Transverse colon (tissue), 4 donors: Measurements from ENCODE around the gene SLC38A3. TPM values are rescaled to one million over a fixed set of nuclear protein-coding genes. Genes with fewer than 3 reads are reported as not detected.

ENCODE experiments used
- DNase-seq: peaks from one replicate; pipeline ENCODE4 v3.0.0-alpha.2; 2019
- H3K27ac ChIP-seq, 4 donors: fragments of 200-600 bp; sonication (generic); 2 replicates each; pipeline ENCODE4 v1.5.1; 2016 to 2018; ENCODE audit warnings: inconsistent platforms in 4 of 4
- H3K27me3 ChIP-seq: fragments of 200-600 bp; sonication (generic); 2 replicates; pipeline ENCODE4 v1.5.1; 2017; ENCODE audit warnings: inconsistent platforms
- H3K36me3 ChIP-seq, 4 donors: fragments of 200-600 bp; sonication (generic); 2 replicates each; pipeline ENCODE4 v1.5.1; 2017 to 2019; ENCODE audit warnings: inconsistent platforms in 4 of 4
- H3K4me1 ChIP-seq, 4 donors: fragments of 200-600 bp; sonication (generic); 2 replicates each; pipeline ENCODE4 v1.5.1; 2017 to 2020; ENCODE audit warnings: inconsistent platforms in 4 of 4
- H3K4me3 ChIP-seq, 4 donors: fragments of 200-600 bp; sonication (generic); 1 replicate in 1 of 4; 2 replicates in 3 of 4; pipeline versions ENCODE4 v1.5.1 to v1.6.1; 2017 to 2019; ENCODE audit warnings: inconsistent platforms in 4 of 4
- H3K9me3 ChIP-seq, 2 donors: fragments of 200-600 bp; sonication (generic); 2 replicates each; pipeline ENCODE4 v1.5.1; 2017 to 2019; ENCODE audit warnings: inconsistent platforms in 2 of 2
- EP300 ChIP-seq: sonication (generic); formaldehyde crosslinking; IDR thresholded peaks from one replicate; pipeline ENCODE4 v1.6.1; 2017; ENCODE audit warnings: antibody characterized with exemption, low read depth
- POLR2A ChIP-seq: fragments of 450-650 bp; IDR thresholded peaks from one replicate; pipeline ENCODE4 v1.6.1; 2016; ENCODE audit warnings: antibody characterized with exemption, mild to moderate bottlenecking, moderate library complexity
- POLR2AphosphoS5 ChIP-seq, 3 donors: sonication (generic); formaldehyde crosslinking; IDR thresholded peaks; one replicate each; pipeline ENCODE4 v1.6.1; 2016; ENCODE audit warnings: antibody characterized with exemption in 3 of 3
- WGBS, 2 donors: methylation state at CpG; one replicate each; pipeline ENCODE4 v1.1.5; 2018; ENCODE audit warnings: low coverage in 1 of 2; 5-methylcytosine and 5-hydroxymethylcytosine counted together
- in situ Hi-C, 4 donors: fragments of 200-750 bp; cut with MboI; loops; one replicate each; pipeline versions ENCODE4 v1.15.0 to v1.15.1; 2017; ENCODE audit warnings: low sequenced_read_pairs in 3 of 4, low pct_ligation_motif_present in 1 of 4, low pct_unique_long_range_greater_than_20kb in 1 of 4
- intact Hi-C: fragments of 100-400 bp; cut with DNase I; formaldehyde crosslinking; loops from one replicate; pipeline ENCODE4 v1.15.1; 2023; ENCODE audit warnings: low total_unique reads
- total RNA-seq, 4 donors: library from RNA; depleted of rRNA; stranded (reverse); fragments of >200 nt; gene quantifications; one replicate each; pipeline ENCODE4 v1.1.0, GENCODE V29; 2016
- TF ChIP-seq, protein P1 (sequence below), 5 experiments: fragments of 200-600 bp in 3 of 5; fragments of 450-650 bp in 2 of 5; sonication (generic) in 3 of 5; IDR thresholded peaks; 1 replicate in 2 of 5; 2 replicates in 3 of 5; pipeline ENCODE4 v1.5.1; 2016 to 2017; ENCODE audit warnings: antibody characterized with exemption in 5 of 5, inconsistent platforms in 3 of 5, mild to moderate bottlenecking in 2 of 5, moderate library complexity in 1 of 5

Gene SLC38A3
- total RNA-seq, 4 donors from 2014 or later, result not detected

DNA sequence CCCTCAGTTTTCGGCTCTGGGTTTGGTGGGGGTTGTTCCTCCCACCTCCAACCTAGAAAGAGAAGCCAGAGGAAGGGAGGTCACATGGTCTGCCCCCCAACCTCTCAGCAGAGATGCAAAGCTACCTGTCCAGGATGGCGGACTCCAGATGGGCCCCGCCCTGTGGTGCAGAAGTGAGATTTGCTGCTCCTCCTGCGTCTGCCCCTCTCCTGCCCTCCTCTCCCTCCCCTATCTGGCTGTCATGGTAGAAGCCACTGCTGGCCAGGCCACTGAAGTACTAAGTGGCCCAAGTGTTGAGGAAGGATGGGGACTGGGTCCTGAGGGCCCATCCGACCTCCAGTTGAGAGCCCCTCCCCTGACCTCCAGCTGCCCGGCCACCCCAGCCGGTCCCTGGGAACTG, 61.8 kb downstream of the SLC38A3 start:
- Histone ChIP-seq H3K27me3 (no peaks in the 10 kb centered on the region), H3K27ac (peak overlapping the region; percentile 85 to 96 (median 88)), H3K4me1 (peaks cover 51 to 72% (median 56%) of the 10 kb centered on the region in 4 donors), H3K9me3 (no peaks in the 10 kb centered on the region), H3K36me3 (no peaks in the 10 kb centered on the region), H3K4me3 (peak overlapping the region; percentile 31 to 48 (median 40))
- intact Hi-C loops, result no loop called here
- DNase-seq, result no peak
- no peak for TF ChIP-seq EP300
- TF ChIP-seq, protein P1, sequence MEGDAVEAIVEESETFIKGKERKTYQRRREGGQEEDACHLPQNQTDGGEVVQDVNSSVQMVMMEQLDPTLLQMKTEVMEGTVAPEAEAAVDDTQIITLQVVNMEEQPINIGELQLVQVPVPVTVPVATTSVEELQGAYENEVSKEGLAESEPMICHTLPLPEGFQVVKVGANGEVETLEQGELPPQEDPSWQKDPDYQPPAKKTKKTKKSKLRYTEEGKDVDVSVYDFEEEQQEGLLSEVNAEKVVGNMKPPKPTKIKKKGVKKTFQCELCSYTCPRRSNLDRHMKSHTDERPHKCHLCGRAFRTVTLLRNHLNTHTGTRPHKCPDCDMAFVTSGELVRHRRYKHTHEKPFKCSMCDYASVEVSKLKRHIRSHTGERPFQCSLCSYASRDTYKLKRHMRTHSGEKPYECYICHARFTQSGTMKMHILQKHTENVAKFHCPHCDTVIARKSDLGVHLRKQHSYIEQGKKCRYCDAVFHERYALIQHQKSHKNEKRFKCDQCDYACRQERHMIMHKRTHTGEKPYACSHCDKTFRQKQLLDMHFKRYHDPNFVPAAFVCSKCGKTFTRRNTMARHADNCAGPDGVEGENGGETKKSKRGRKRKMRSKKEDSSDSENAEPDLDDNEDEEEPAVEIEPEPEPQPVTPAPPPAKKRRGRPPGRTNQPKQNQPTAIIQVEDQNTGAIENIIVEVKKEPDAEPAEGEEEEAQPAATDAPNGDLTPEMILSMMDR (IDR thresholded peaks at IDR 0.05), result no peak
- TF ChIP-seq POLR2A, result no peak
- no peak for TF ChIP-seq POLR2AphosphoS5 (IDR thresholded peaks at IDR 0.05)
- WGBS, 2 donors, result 51% methylated on average over 7 of the region's 7 CpGs; no CpG with 5 or more reads in 1 of the 2 donors
- in situ Hi-C loops, result no loop called here

DNA sequence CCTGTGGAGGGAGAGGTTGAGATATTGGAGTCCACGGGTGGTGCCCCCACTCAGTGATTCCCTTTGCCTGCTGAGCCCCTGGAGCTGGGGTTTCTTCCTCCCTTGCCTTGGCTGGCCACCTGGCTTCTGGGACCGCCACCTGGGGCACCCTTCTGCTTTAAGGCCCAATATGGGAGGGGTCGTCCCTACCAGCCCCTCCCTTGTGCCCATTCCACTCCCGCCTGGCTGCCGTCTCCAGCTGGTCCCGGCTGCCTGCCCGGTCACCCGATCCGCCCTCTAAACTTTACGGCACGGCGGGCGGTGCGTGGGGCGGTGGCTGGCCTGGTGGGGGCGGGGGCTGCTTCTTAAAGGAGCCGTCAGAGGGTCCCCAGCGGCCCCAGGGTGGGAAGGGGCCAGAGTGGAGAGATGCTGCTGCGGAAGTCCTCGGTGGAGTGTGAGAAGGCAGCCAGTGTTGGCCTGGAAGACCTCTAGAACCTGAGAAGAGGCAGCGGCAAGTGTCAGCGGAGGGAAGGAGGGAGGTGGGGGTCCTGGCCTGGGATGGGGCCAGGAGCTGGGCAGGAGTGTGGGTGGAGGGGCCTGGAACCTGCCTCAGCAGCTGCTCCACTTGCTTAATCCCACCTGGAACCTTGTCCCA, 62.3 kb downstream of the SLC38A3 start:
- no peaks in the 10 kb centered on the region for H3K9me3 ChIP-seq

DNA sequence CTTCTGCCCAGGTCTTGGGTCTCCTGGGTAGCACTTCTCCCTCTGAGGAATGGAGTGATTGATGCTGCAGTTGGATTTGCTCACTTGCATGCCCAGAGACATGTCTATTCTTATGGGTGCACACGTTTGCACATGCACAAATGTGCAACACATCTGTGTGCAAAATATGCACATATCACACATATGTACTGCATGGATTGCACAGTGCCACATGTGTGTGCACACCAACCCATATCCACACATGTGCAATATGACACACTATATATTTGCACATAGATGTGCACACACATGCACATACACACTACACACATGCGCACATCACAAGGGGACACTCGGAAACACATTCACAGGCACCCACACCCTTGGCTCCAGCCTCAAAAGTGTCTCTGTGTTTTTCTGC, 63.2 kb downstream of the SLC38A3 start:
- DNase-seq, result no peak
- H3K27ac ChIP-seq, result peak overlapping the region; percentile 85 to 96 (median 88)
- intact Hi-C loops (no loop called here), in situ Hi-C loops (no loop called here)
- peaks cover under 1% of the 10 kb centered on the region for H3K27me3 ChIP-seq
- WGBS, 2 donors, result 20 to 28% methylated on average over 1 to 3 of the region's 3 CpGs
- H3K4me3 ChIP-seq, result peak overlapping the region in 2 of 4 donors; percentile 32 to 48
- H3K9me3 ChIP-seq, result no peaks in the 10 kb centered on the region
- peaks cover 55 to 82% (median 61%) of the 10 kb centered on the region in 4 donors for H3K4me1 ChIP-seq
- no peaks in the 10 kb centered on the region for H3K36me3 ChIP-seq
- TF ChIP-seq POLR2AphosphoS5 (IDR thresholded peaks at IDR 0.05) (no peak), POLR2A (no peak), EP300 (no peak)
- TF ChIP-seq, protein P1 (IDR thresholded peaks at IDR 0.05), result no peak

More for the DNA sequence above, 62.3 kb downstream of the SLC38A3 start:
- in situ Hi-C loops (no loop called here), intact Hi-C loops (no loop called here)
- no peaks in the 10 kb centered on the region for H3K36me3 ChIP-seq
- no peaks in the 10 kb centered on the region for H3K27me3 ChIP-seq
- peak overlapping the region; percentile 31 to 48 (median 40) for H3K4me3 ChIP-seq
- peak; percentile 79 for DNase-seq
- peaks cover 51 to 73% (median 56%) of the 10 kb centered on the region in 4 donors for H3K4me1 ChIP-seq
- peak; percentile 72 to 89 (median 82) for TF ChIP-seq POLR2AphosphoS5 (IDR thresholded peaks at IDR 0.05)
- peak; percentile 82 for TF ChIP-seq POLR2A
- TF ChIP-seq, protein P1 (IDR thresholded peaks at IDR 0.05), result no peak
- TF ChIP-seq EP300, result no peak
- 21% methylated on average over 9 of the region's 22 CpGs; no CpG with 5 or more reads in 1 of the 2 donors for WGBS, 2 donors
- peak overlapping the region; percentile 85 to 96 (median 88) for H3K27ac ChIP-seq

DNA sequence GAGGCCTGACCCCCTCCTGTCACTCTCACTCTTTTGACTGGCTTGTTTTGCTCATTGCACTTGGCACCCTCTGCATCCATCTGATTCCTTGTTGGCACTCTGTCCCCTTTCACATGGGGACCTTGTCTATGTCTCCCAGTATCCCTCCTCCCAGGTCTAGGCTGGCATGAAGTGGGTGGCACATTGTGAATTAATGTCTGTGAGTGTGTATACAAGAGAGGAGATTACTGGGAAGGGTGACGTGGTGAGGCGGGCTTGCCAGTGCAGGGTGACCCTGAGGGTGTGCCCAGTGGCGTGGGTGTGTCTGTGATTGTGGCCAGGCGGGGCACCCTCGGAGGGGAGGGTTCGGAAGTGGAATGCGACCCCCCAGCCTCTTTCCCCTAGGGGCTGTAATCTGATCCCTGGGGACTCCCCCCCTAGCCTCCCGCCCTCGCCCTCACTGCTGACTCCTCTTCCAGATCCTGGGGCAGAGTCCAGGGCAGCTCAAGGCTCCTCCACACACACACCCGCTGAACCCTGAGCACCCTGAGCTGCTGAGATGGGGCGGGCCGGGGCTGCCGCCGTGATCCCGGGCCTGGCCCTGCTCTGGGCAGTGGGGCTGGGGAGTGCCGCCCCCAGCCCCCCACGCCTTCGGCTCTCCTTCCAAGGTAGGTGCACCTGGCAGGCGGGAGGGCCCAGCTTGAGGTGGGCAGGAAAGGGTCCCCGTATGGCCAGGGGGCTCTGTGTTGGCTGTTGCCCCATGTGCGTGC, 63.8 kb downstream of the SLC38A3 start, which contains the start of gene SEMA3B:
SEMA3B (plus strand) TSS at position 445 of the 749 bp plus-strand sequence; CDS start at position 539, 94 bp downstream.
- in situ Hi-C loops, result no loop called here
- Histone ChIP-seq H3K27ac (peak within 1 kb of the TSS; percentile 85 to 96 (median 88)), H3K27me3 (peaks cover 6% of the 10 kb centered on the region), H3K9me3 (no peaks in the 10 kb centered on the region), H3K4me3 (peak within 1 kb of the TSS; percentile 14 to 48 (median 32)), H3K4me1 (peaks cover 58 to 87% (median 66%) of the 10 kb centered on the region in 4 donors), H3K36me3 (no peaks in the 10 kb centered on the region)
- TF ChIP-seq EP300 (peak; percentile 5), POLR2AphosphoS5 (IDR thresholded peaks at IDR 0.05) (peak; percentile 38 to 82 (median 79)), POLR2A (peak; percentile 79)
- TF ChIP-seq, protein P1 (IDR thresholded peaks at IDR 0.05), result no peak
- intact Hi-C loops, result no loop called here
- DNase-seq, result peak; percentile 89
- 28% methylated on average over 11 of the region's 21 CpGs; no CpG with 5 or more reads in 1 of the 2 donors for WGBS, 2 donors
